Astrocyte of the cerebellum (primary cell): ENCODE results near the gene RAB3C.

Experiments
- DNase-seq: peaks from one replicate; pipeline ENCODE4 v3.0.0-alpha.2; 2011; ENCODE audit warnings: low read depth
- H3K4me3 ChIP-seq: 2 replicates; pipeline ENCODE4 v1.5.1; 2011; ENCODE audit warnings: mild to moderate bottlenecking, low read depth, low read length, moderate library complexity
- CTCF ChIP-seq: IDR thresholded peaks from 2 replicates; pipeline ENCODE4 v1.5.1; 2012; ENCODE audit warnings: low read length, low read depth, moderate library complexity, mild to moderate bottlenecking; ENCODE audit errors: missing control alignments
- in situ Hi-C: cut with HindIII; loops from 2 replicates; pipeline ENCODE4 v1.10.0; 2017; ENCODE audit warnings: low sequenced_read_pairs

Gene RAB3C

GRCh38 chr5:58606064-58606463, 23.2 kb downstream of the RAB3C start:
- DNase-seq: no peak
- TF ChIP-seq CTCF: no peak
- no peak overlapping the region for H3K4me3 ChIP-seq
- in situ Hi-C loops: no loop called here

- TF ChIP-seq CTCF: no peak
- in situ Hi-C loops: no loop called here
- no peak overlapping the region for H3K4me3 ChIP-seq
- DNase-seq: no peak
Observed at GRCh38 chr5:58615972-58616371, 33.1 kb downstream of the RAB3C start.

- DNase-seq: no peak
- H3K4me3 ChIP-seq: no peak overlapping the region
- in situ Hi-C loops: no loop called here
- no peak for TF ChIP-seq CTCF
Observed at GRCh38 chr5:58617241-58617640, 34.4 kb downstream of the RAB3C start.

- H3K4me3 ChIP-seq: no peak overlapping the region
- no peak for DNase-seq
- in situ Hi-C loops: no loop called here
- TF ChIP-seq CTCF: no peak
Observed at GRCh38 chr5:58620336-58620735, 37.5 kb downstream of the RAB3C start.

- no peak for TF ChIP-seq CTCF
- in situ Hi-C loops: no loop called here
- H3K4me3 ChIP-seq: no peak overlapping the region
- no peak for DNase-seq
Observed at GRCh38 chr5:58622936-58623871, 40.3 kb downstream of the RAB3C start.

GRCh38 chr5:58628626-58629025, 45.8 kb downstream of the RAB3C start:
- TF ChIP-seq CTCF: no peak
- in situ Hi-C loops: no loop called here
- no peak overlapping the region for H3K4me3 ChIP-seq
- no peak for DNase-seq
